HepG2 (cell line): ENCODE measurements around the gene SUSD3. TPM values are rescaled to one million over a fixed set of nuclear protein-coding genes. Genes with fewer than 3 reads are reported as not detected.

ENCODE experiments used
- ATAC-seq: fragments of 200-7000 bp; cut with Tn5 transposase; 3 replicates; pipeline ENCODE4 v1.9.1; 2020; ENCODE audit warnings: mild to moderate bottlenecking, moderate library complexity
- BruUV-seq: library from RNA; stranded (reverse); fragments of 400-500 nt; replicated peaks from 2 replicates; lab custom pipeline; 2021; lab: Mats Ljungman, UMichigan
- CTCF ChIA-PET: fragments of 300-600 bp; formaldehyde crosslinking; extraction: SDS; loops from one replicate; lab custom pipeline; 2021; ENCODE audit warnings: low total read pairs, inconsistent platforms, low intra/inter-chr PET ratio; lab: Yijun Ruan, JAX
- POLR2A ChIA-PET: fragments of 350-600 bp; sonication (Branson Sonifier 250); formaldehyde crosslinking; loops from one replicate; lab custom pipeline; 2020; ENCODE audit warnings: antibody characterized with exemption, inconsistent platforms; lab: Yijun Ruan, JAX
- DNase-seq: peaks from one replicate; pipeline ENCODE4 v3.0.0-alpha.2; 2015; ENCODE audit warnings: low spot score
- FAIRE-seq: peaks from 3 replicates; lab custom pipeline; 2011; peaks lifted over from hg19 to GRCh38; lab: Jason Lieb, UNC
- H2AFZ ChIP-seq: one replicate; pipeline ENCODE4 v1.6.1; 2011; ENCODE audit warnings: low read length, inconsistent platforms
- H3K27ac ChIP-seq: fragments of 300-600 bp; 3 replicates; pipeline ENCODE4 v1.8.0; 2011; ENCODE audit warnings: mixed run types, mild to moderate bottlenecking, mixed read lengths, low read length, inconsistent platforms; ENCODE audit not compliant: insufficient read depth; ENCODE audit errors: extremely low read length
- H3K27me3 ChIP-seq, 2 experiments: fragments of 200-600 bp in 1 of 2; 2 replicates in 1 of 2; 3 replicates in 1 of 2; pipeline versions ENCODE4 v1.6.0 to v1.8.0; 2011; ENCODE audit warnings: low read length in 2 of 2, mild to moderate bottlenecking in 2 of 2, moderate library complexity in 2 of 2, inconsistent platforms in 1 of 2; ENCODE audit not compliant: insufficient read depth in 2 of 2, control insufficient read depth in 1 of 2
- H3K36me3 ChIP-seq, 2 experiments: fragments of 200-600 bp in 1 of 2; replicated peaks in 1 of 2; 2 replicates in 1 of 2; 3 replicates in 1 of 2; pipeline versions ENCODE4 v1.5.1 to v1.8.0; 2011; ENCODE audit warnings: low read length in 2 of 2, inconsistent platforms in 1 of 2; ENCODE audit not compliant: insufficient read depth in 2 of 2, control insufficient read depth in 1 of 2
- H3K4me1 ChIP-seq: 2 replicates; pipeline ENCODE4 v1.5.1; 2012; ENCODE audit warnings: low read length, inconsistent platforms; ENCODE audit not compliant: insufficient read depth
- H3K4me2 ChIP-seq: 2 replicates; pipeline ENCODE4 v1.6.0; 2011; ENCODE audit warnings: low read depth, low read length, inconsistent platforms
- H3K4me3 ChIP-seq, 3 experiments: fragments of 200-600 bp in 1 of 3; sonication (generic), shearing (Covaris generic) in 1 of 3; replicated peaks in 1 of 3; 2 replicates each; pipeline ENCODE4 v1.5.1; 2011 to 2016; ENCODE audit warnings: low read length in 3 of 3, inconsistent platforms in 2 of 3, low read depth in 2 of 3, mild to moderate bottlenecking in 2 of 3, control low read depth in 1 of 3, mixed read lengths in 1 of 3; ENCODE audit not compliant: insufficient read depth in 1 of 3
- H3K79me2 ChIP-seq: one replicate; pipeline ENCODE4 v1.6.1; 2011; ENCODE audit warnings: low read length, inconsistent platforms; ENCODE audit not compliant: insufficient read depth
- H3K9ac ChIP-seq: 2 replicates; pipeline ENCODE4 v1.6.0; 2011; ENCODE audit warnings: mild to moderate bottlenecking, low read depth, low read length, inconsistent platforms; ENCODE audit not compliant: insufficient read depth
- H3K9me3 ChIP-seq: 2 replicates; pipeline ENCODE4 v1.5.1; 2012; ENCODE audit warnings: mild to moderate bottlenecking, low read length
- H4K20me1 ChIP-seq: 2 replicates; pipeline ENCODE4 v1.6.0; 2011; ENCODE audit warnings: inconsistent platforms, mild to moderate bottlenecking, low read length, moderate library complexity; ENCODE audit not compliant: insufficient read depth
- EEA1 ChIP-seq: sonication (generic); formaldehyde crosslinking; IDR thresholded peaks from 2 replicates; pipeline ENCODE4 v1.5.1; 2020; ENCODE audit warnings: mild to moderate bottlenecking, missing genetic modification reagents, borderline replicate concordance
- HNRNPH1 ChIP-seq: fragments of 200-400 bp; formaldehyde crosslinking; optimal IDR thresholded peaks from 2 replicates; pipeline ENCODE3; 2017; ENCODE audit warnings: mild to moderate bottlenecking, low read depth, low read length
- IRX3 ChIP-seq: sonication (generic); formaldehyde crosslinking; IDR thresholded peaks from 2 replicates; pipeline ENCODE4 v1.8.1; 2023; ENCODE audit warnings: mild to moderate bottlenecking, low read depth, missing genetic modification reagents, borderline replicate concordance
- ONECUT2 ChIP-seq: sonication (generic); formaldehyde crosslinking; IDR thresholded peaks from 2 replicates; pipeline ENCODE4 v1.4.0; 2020; ENCODE audit warnings: missing genetic modification reagents
- PITX1 ChIP-seq: sonication (generic); formaldehyde crosslinking; IDR thresholded peaks from 2 replicates; pipeline ENCODE4 v1.5.1; 2020; ENCODE audit warnings: mild to moderate bottlenecking, missing genetic modification reagents
- POGZ ChIP-seq: sonication (generic); formaldehyde crosslinking; IDR thresholded peaks from 2 replicates; pipeline ENCODE4 v1.4.0; 2020; ENCODE audit warnings: mild to moderate bottlenecking, missing genetic modification reagents
- RXRA ChIP-seq: sonication (generic); formaldehyde crosslinking; IDR thresholded peaks from 2 replicates; pipeline ENCODE4 v1.5.1; 2020; ENCODE audit warnings: missing genetic modification reagents
- THAP8 ChIP-seq: sonication (generic); formaldehyde crosslinking; IDR thresholded peaks from 2 replicates; pipeline ENCODE4 v1.5.1; 2020; ENCODE audit warnings: missing genetic modification reagents, mild to moderate bottlenecking, borderline replicate concordance
- ZNF451 ChIP-seq: sonication (generic); formaldehyde crosslinking; IDR thresholded peaks from 2 replicates; pipeline ENCODE4 v1.5.0; 2020; ENCODE audit warnings: mild to moderate bottlenecking, missing genetic modification reagents
- ZNF737 ChIP-seq: sonication (generic); formaldehyde crosslinking; IDR thresholded peaks from 2 replicates; pipeline ENCODE4 v1.5.0; 2020; ENCODE audit warnings: missing genetic modification reagents, mild to moderate bottlenecking, borderline replicate concordance
- ZNF780A ChIP-seq: sonication (generic); formaldehyde crosslinking; IDR thresholded peaks from 2 replicates; pipeline ENCODE4 v1.8.0; 2022; ENCODE audit warnings: mild to moderate bottlenecking, missing genetic modification reagents, moderate library complexity
- WGBS: methylation state at CpG from one replicate; pipeline ENCODE4 v1.1.6; 2017; ENCODE audit warnings: low lambda C conversion rate; 5-methylcytosine and 5-hydroxymethylcytosine counted together
- in situ Hi-C: cut with HindIII; loops from 2 replicates; pipeline ENCODE4 v1.10.0; 2017; ENCODE audit warnings: low pct_unique_long_range_greater_than_20kb; ENCODE audit not compliant: extremely low pct_ligation_motif_present
- intact Hi-C: fragments of 100-400 bp; cut with micrococcal nuclease; formaldehyde crosslinking; loops from one replicate; pipeline ENCODE4 v1.10.0; 2022; ENCODE audit not compliant: unreplicated experiment
- polyA plus RNA-seq, 8 experiments: library from polyadenylated mRNA; depleted of rRNA in 3 of 8; stranded (reverse) in 7 of 8; unstranded in 1 of 8; fragments of >200 nt; fragmentation: Illumina TruSeq in 4 of 8; extraction: Trizol in 4 of 8; gene quantifications; 2 replicates each; pipeline versions ENCODE4 v1.2.1 to v1.2.3, GENCODE V29; 2011 to 2016; ENCODE audit warnings: low read depth in 4 of 8, missing spikeins in 1 of 8, mixed read lengths in 1 of 8; ENCODE audit not compliant: insufficient read depth in 1 of 8
- total RNA-seq, 5 experiments: library from RNA; depleted of rRNA; stranded (reverse); fragments of >200 nt; fragmentation: Illumina TruSeq; extraction: Trizol; gene quantifications; 2 replicates each; pipeline ENCODE4 v1.2.3, GENCODE V29; 2016; ENCODE audit warnings: low read depth in 1 of 5
- TF ChIP-seq, protein P1 (sequence below): fragments of 450-650 bp; IDR thresholded peaks from 2 replicates; pipeline ENCODE4 v1.6.1; 2017
- TF ChIP-seq, protein P2 (sequence below): sonication (generic); formaldehyde crosslinking; IDR thresholded peaks from 2 replicates; pipeline ENCODE4 v1.8.1; 2023; ENCODE audit warnings: mild to moderate bottlenecking, missing genetic modification reagents, borderline replicate concordance
- TF ChIP-seq, protein P3 (sequence below): sonication (generic); formaldehyde crosslinking; IDR thresholded peaks from 2 replicates; pipeline ENCODE4 v1.4.0; 2020; ENCODE audit warnings: missing genetic modification reagents

SUSD3 gene
- total and polyA plus RNA-seq, 2 of the 13 experiments (the other 11 are each of a cell fraction or from before 2014, with no cell fraction given) = 7.0 to 9.1 TPM

GRCh38 chr9:93072383-93072795 lies 13.9 kb downstream of the SUSD3 start:
- Histone ChIP-seq H3K9ac (no peak overlapping the region), H3K4me2 (no peak overlapping the region), H3K4me3 (no peak overlapping the region), H3K79me2 (no peaks in the 10 kb centered on the region), H2AFZ (no peak overlapping the region), H3K9me3 (no peaks in the 10 kb centered on the region), H3K36me3 (no peaks in the 10 kb centered on the region), H3K27ac (no peak overlapping the region), H3K27me3 (no peaks in the 10 kb centered on the region), H4K20me1 (no peaks in the 10 kb centered on the region), H3K4me1 (peaks cover 15% of the 10 kb centered on the region; the same call in 1 of the 2 replicates)
- intact Hi-C loops (no loop called here), in situ Hi-C loops (no loop called here)
- DNase-seq (no peak), FAIRE-seq (no peak), ATAC-seq (no peak)
- 47% methylated on average over 5 of the region's 5 CpGs for WGBS
- TF ChIP-seq EEA1 (CRISPR knock-in tag) (no peak), POGZ (CRISPR knock-in tag) (no peak), IRX3 (CRISPR knock-in tag) (no peak), ZNF737 (CRISPR knock-in tag) (no peak), ZNF780A (CRISPR knock-in tag) (no peak), ONECUT2 (CRISPR knock-in tag) (no peak), ZNF451 (CRISPR knock-in tag) (no peak), PITX1 (CRISPR knock-in tag) (no peak), HNRNPH1 (no peak), THAP8 (CRISPR knock-in tag) (no peak), RXRA (no peak)
- TF ChIP-seq, protein P1, sequence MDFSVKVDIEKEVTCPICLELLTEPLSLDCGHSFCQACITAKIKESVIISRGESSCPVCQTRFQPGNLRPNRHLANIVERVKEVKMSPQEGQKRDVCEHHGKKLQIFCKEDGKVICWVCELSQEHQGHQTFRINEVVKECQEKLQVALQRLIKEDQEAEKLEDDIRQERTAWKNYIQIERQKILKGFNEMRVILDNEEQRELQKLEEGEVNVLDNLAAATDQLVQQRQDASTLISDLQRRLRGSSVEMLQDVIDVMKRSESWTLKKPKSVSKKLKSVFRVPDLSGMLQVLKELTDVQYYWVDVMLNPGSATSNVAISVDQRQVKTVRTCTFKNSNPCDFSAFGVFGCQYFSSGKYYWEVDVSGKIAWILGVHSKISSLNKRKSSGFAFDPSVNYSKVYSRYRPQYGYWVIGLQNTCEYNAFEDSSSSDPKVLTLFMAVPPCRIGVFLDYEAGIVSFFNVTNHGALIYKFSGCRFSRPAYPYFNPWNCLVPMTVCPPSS = no peak
- TF ChIP-seq, protein P2, sequence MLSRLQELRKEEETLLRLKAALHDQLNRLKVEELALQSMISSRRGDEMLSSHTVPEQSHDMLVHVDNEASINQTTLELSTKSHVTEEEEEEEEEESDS (CRISPR knock-in tag) = no peak
- TF ChIP-seq, protein P3, sequence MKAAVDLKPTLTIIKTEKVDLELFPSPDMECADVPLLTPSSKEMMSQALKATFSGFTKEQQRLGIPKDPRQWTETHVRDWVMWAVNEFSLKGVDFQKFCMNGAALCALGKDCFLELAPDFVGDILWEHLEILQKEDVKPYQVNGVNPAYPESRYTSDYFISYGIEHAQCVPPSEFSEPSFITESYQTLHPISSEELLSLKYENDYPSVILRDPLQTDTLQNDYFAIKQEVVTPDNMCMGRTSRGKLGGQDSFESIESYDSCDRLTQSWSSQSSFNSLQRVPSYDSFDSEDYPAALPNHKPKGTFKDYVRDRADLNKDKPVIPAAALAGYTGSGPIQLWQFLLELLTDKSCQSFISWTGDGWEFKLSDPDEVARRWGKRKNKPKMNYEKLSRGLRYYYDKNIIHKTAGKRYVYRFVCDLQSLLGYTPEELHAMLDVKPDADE (CRISPR knock-in tag) = no peak
- CTCF ChIA-PET = no interaction called here
- POLR2A ChIA-PET = no interaction called here
- BruUV-seq = no TSS peak
